ENCODE measurements around the gene ZDHHC22. TPM values are rescaled to one million over a fixed set of nuclear protein-coding genes. Genes with fewer than 3 reads are reported as not detected.

Gene ZDHHC22
- polyA plus RNA-seq, 1 donor from 2014 or later, result 4.3 TPM

DNA sequence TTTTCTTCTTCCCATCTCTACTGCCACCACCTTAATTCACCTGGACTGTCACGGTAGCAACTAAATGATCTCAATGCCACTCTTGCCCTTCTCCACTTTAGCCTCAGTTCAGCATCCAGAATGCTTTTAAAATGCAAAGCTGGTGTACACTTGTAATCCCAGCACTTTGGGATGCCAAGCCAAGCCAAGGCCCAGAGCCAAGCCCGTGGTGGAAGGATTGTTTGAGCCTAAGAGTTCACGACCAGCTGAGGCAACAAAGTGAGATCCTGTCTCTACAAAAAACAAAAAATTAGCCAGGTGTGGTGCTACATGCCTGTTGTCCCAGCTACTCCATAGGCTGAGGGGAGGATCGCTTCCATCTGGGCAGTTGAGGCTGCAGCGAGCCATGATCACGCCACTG, 37.6 kb downstream of the ZDHHC22 start:
- no peak overlapping the region for H2AFZ ChIP-seq (ENCODE audit: low read depth, low read length)
- peaks cover 24% of the 10 kb centered on the region for H3K79me2 ChIP-seq (replicated peaks; ENCODE audit: insufficient read depth, low read length)
- TF ChIP-seq RAD21 (conservative IDR thresholded peaks at IDR 0.05) (no peak), EP300 (conservative IDR thresholded peaks at IDR 0.05; ENCODE audit: poor library complexity, severe bottlenecking) (no peak), POLR2AphosphoS5 (IDR thresholded peaks at IDR 0.05) (no peak), EZH2 (IDR thresholded peaks at IDR 0.05; ENCODE audit: borderline replicate concordance, insufficient read depth, low read length, poor library complexity, severe bottlenecking) (no peak), MXI1 (conservative IDR thresholded peaks at IDR 0.05; ENCODE audit: poor library complexity, severe bottlenecking) (no peak), TAF1 (IDR thresholded peaks at IDR 0.05; ENCODE audit: low read depth) (no peak), SMC3 (conservative IDR thresholded peaks at IDR 0.05; ENCODE audit: poor library complexity) (no peak)
- TF ChIP-seq, protein P1, sequence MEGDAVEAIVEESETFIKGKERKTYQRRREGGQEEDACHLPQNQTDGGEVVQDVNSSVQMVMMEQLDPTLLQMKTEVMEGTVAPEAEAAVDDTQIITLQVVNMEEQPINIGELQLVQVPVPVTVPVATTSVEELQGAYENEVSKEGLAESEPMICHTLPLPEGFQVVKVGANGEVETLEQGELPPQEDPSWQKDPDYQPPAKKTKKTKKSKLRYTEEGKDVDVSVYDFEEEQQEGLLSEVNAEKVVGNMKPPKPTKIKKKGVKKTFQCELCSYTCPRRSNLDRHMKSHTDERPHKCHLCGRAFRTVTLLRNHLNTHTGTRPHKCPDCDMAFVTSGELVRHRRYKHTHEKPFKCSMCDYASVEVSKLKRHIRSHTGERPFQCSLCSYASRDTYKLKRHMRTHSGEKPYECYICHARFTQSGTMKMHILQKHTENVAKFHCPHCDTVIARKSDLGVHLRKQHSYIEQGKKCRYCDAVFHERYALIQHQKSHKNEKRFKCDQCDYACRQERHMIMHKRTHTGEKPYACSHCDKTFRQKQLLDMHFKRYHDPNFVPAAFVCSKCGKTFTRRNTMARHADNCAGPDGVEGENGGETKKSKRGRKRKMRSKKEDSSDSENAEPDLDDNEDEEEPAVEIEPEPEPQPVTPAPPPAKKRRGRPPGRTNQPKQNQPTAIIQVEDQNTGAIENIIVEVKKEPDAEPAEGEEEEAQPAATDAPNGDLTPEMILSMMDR (IDR thresholded peaks at IDR 0.05; ENCODE audit: poor library complexity, severe bottlenecking), result no peak
- TF ChIP-seq, protein P2, sequence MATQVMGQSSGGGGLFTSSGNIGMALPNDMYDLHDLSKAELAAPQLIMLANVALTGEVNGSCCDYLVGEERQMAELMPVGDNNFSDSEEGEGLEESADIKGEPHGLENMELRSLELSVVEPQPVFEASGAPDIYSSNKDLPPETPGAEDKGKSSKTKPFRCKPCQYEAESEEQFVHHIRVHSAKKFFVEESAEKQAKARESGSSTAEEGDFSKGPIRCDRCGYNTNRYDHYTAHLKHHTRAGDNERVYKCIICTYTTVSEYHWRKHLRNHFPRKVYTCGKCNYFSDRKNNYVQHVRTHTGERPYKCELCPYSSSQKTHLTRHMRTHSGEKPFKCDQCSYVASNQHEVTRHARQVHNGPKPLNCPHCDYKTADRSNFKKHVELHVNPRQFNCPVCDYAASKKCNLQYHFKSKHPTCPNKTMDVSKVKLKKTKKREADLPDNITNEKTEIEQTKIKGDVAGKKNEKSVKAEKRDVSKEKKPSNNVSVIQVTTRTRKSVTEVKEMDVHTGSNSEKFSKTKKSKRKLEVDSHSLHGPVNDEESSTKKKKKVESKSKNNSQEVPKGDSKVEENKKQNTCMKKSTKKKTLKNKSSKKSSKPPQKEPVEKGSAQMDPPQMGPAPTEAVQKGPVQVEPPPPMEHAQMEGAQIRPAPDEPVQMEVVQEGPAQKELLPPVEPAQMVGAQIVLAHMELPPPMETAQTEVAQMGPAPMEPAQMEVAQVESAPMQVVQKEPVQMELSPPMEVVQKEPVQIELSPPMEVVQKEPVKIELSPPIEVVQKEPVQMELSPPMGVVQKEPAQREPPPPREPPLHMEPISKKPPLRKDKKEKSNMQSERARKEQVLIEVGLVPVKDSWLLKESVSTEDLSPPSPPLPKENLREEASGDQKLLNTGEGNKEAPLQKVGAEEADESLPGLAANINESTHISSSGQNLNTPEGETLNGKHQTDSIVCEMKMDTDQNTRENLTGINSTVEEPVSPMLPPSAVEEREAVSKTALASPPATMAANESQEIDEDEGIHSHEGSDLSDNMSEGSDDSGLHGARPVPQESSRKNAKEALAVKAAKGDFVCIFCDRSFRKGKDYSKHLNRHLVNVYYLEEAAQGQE (IDR thresholded peaks at IDR 0.05; ENCODE audit: borderline replicate concordance), result no peak
- H3K4me2 ChIP-seq (ENCODE audit: low read length), result no peak overlapping the region
- H3K27me3 ChIP-seq (ENCODE audit: insufficient read depth, low read depth, low read length), result no peaks in the 10 kb centered on the region
- no peaks in the 10 kb centered on the region for H3K36me3 ChIP-seq (ENCODE audit: insufficient read depth, low read length)
- H3K9ac ChIP-seq (ENCODE audit: low read length), result no peak overlapping the region
- no peaks in the 10 kb centered on the region for H3K9me2 ChIP-seq (ENCODE audit: insufficient read depth, low read length)
- H4K20me1 ChIP-seq (ENCODE audit: insufficient read depth), result no peaks in the 10 kb centered on the region
- no peak overlapping the region for H3K4me3 ChIP-seq (ENCODE audit: low read length)
- no peaks in the 10 kb centered on the region for H3K9me3 ChIP-seq (ENCODE audit: low read length)
- H3K27ac ChIP-seq (ENCODE audit: low read length), result no peak overlapping the region
- no peaks in the 10 kb centered on the region for H3F3A ChIP-seq (ENCODE audit: insufficient read depth, low read length, poor library complexity, severe bottlenecking)

DNA sequence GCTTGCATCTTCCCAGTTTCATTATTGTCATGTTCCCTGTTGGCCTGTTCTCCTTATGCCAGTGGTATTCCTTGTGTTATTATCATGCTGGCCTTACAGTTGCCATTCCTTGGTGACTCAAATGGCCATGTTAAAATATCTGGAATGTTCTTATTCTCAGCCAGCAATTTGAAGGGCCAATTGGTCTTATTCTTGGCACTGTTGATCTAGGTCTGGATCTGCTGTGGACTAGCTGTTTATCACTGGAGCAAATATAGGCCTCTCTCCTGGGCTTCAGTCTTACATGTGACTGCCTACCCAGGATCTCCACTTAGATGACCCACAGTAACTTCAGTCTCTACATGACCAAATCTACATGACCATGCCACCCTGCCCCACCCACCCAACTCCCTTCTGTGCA, 38.1 kb downstream of the ZDHHC22 start:
- Histone ChIP-seq H3K36me3 (ENCODE audit: insufficient read depth, low read length) (no peaks in the 10 kb centered on the region), H3K4me3 (ENCODE audit: low read length) (no peak overlapping the region), H3K79me2 (replicated peaks; ENCODE audit: insufficient read depth, low read length) (peaks cover 29% of the 10 kb centered on the region), H3K9me3 (ENCODE audit: low read length) (no peaks in the 10 kb centered on the region), H4K20me1 (ENCODE audit: insufficient read depth) (no peaks in the 10 kb centered on the region), H3F3A (ENCODE audit: insufficient read depth, low read length, poor library complexity, severe bottlenecking) (no peaks in the 10 kb centered on the region), H3K9ac (ENCODE audit: low read length) (no peak overlapping the region), H3K4me2 (ENCODE audit: low read length) (no peak overlapping the region), H3K9me2 (ENCODE audit: insufficient read depth, low read length) (no peaks in the 10 kb centered on the region), H2AFZ (ENCODE audit: low read depth, low read length) (no peak overlapping the region), H3K27ac (ENCODE audit: low read length) (no peak overlapping the region), H3K27me3 (ENCODE audit: insufficient read depth, low read depth, low read length) (no peaks in the 10 kb centered on the region)
- TF ChIP-seq, protein P1 (IDR thresholded peaks at IDR 0.05; ENCODE audit: poor library complexity, severe bottlenecking), result no peak
- TF ChIP-seq SMC3 (conservative IDR thresholded peaks at IDR 0.05; ENCODE audit: poor library complexity), result no peak
- no peak for TF ChIP-seq EP300 (conservative IDR thresholded peaks at IDR 0.05; ENCODE audit: poor library complexity, severe bottlenecking)
- TF ChIP-seq TAF1 (IDR thresholded peaks at IDR 0.05; ENCODE audit: low read depth), result no peak
- no peak for TF ChIP-seq RAD21 (conservative IDR thresholded peaks at IDR 0.05)
- no peak for TF ChIP-seq EZH2 (IDR thresholded peaks at IDR 0.05; ENCODE audit: borderline replicate concordance, insufficient read depth, low read length, poor library complexity, severe bottlenecking)
- TF ChIP-seq, protein P2 (IDR thresholded peaks at IDR 0.05; ENCODE audit: borderline replicate concordance), result no peak
- no peak for TF ChIP-seq MXI1 (conservative IDR thresholded peaks at IDR 0.05; ENCODE audit: poor library complexity, severe bottlenecking)
- TF ChIP-seq POLR2AphosphoS5 (IDR thresholded peaks at IDR 0.05), result no peak

All from neural cell (in vitro differentiated cells).